Stimulated activated CD8-positive, alpha-beta memory T cell treated with anti-CD3 and anti-CD28 coated beads, Interleukin-7, amount 100 ng/mL, for 4 hours (primary cell): ENCODE measurements around the gene IKZF2.
"Not testable (repeated sequence)": the region's sequence is repeated elsewhere in the genome, so short reads cannot be mapped to it uniquely, and the experiment has no call there.

Experiments
- DNase-seq, 2 donors: peaks; one replicate each; pipeline ENCODE4 v3.0.0-alpha.2; 2020; ENCODE audit warnings: low read depth in 2 of 2

Gene IKZF2

DNA sequence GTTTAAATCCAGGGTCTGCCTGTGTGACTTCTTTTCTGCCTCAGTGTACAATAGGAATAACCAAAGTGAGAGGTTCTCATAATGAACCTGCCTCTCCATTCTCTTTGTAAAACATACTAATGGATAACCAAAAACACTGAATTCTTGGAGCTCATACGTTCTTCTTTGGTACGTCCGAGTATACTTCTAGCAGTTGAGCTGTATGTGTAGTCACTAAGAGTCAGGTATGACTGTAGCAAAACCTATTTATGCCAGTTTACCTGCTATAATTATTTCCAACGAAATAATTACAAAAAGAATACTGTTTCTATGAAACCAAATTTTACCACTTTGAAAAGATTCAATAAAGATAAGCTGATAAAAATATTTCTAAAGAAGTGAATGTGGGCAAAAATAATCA is 109.2 kb downstream of the IKZF2 start:
- no peak for DNase-seq

DNA sequence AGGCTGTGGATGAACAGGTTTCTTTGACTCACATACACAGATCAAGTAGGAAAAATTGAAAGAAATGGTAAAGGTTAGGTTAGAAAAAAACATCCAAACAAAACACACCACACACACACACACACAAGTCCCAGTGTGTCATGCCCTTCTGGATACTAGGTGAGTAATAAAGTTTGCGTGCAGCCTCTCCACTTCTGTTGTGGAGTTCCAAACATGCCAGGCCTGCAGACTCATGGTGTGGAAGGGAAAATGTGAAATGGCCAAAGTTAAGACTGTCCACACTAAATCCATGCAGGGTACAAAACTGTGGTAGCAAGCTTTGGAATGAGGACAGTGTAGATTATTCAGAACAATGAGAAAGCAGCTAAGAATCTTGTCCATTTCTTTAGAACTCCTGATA is 114.6 kb downstream of the IKZF2 start:
- no peak for DNase-seq

DNA sequence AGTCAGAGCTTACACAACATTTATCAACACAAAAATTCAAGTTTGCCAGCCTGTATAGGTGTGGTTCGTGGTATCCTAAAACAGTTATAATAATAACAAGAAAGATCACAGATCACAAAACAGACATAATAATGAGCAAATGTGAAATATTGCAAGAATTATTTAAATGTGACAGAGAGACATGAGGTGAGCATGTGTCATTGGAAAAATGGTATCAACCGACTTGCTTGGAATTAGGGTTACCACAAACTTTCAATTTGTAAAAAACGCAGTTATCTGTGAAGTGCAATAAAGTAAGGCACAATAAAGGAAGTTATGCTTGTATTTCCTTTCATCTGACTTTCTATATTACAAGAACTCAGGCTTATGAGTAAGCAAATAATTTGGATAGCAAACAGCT is 116.8 kb downstream of the IKZF2 start:
- DNase-seq = no peak

DNA sequence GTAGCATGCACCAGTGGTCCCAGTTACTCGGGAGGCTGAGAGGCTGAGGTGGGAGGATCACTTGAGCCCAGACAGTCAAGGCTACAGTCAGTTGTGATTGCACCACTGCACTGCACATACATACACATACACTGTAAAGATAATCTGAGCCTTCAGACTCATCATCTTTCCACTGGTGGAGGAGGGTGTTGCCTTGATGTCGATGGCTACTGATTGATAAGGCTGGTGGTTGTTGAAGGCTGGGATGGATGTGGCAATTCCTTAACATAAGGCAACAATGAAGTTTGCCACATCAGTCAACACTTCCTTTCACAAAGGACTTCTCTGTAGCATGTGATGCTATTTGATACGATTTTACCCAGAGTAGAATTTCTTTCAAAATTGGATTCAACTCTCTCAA is 118.8 kb downstream of the IKZF2 start:
- DNase-seq = no peak

DNA sequence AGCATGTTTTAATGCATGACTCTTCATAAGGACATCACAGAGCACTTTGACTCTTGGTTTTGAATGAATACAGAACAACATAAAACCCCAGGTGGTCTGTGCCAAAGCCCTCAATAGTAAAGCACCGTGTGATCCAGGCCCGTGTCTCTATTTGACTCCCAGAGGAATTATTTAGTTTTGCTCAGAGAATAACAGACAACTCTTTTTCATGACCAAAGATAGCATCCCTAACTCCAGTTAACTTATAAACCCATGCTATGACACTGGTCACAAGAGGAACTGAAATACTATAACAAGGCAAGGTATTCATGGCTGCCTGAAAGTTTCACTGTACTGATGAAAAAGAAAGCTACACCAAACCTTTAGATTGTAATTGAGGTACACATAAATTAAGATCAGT is 128.4 kb downstream of the IKZF2 start:
- no peak for DNase-seq

DNA sequence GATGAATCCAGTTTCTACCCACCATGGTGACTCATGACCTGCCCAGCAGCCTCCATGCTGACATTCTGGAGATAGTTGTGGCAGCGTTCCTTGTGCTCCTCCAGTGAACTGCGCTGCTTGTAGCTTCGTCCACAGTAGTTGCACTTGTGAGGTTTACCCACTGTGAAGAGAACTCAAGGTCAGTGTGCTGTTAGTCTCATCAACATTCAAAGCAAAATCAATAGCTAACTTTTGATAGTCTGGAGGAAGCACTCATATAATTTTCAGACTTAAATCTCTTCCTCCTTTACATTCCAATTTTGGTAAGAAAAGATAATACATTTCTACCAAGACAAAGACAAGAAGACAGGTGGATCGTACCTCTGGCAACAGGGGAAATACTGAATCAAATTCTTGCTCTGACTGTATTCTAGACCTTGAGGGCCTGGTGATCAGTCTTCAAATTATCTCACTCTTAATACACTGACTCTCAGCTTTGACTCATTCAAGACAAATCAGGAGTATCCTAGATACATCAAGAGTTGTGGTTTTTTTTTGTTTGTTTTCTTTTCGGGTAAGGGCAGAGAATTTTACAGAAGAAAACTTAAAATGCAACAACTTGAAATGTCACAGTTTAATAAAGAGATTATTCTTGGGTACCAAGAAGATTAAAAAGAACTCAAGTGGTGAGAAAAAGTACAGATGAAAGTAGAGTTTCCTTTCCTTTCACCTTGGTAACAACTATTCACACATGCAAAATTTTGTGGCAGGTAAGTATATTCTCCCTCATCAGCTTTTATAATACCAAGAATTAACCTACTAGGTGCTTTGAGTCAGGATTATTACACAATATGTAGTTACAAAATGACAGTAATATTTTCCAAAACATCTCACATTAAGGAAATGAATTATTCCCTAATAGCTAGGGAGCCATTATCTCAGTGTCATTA is 129.2 kb downstream of the IKZF2 start:
- no peak for DNase-seq

DNA sequence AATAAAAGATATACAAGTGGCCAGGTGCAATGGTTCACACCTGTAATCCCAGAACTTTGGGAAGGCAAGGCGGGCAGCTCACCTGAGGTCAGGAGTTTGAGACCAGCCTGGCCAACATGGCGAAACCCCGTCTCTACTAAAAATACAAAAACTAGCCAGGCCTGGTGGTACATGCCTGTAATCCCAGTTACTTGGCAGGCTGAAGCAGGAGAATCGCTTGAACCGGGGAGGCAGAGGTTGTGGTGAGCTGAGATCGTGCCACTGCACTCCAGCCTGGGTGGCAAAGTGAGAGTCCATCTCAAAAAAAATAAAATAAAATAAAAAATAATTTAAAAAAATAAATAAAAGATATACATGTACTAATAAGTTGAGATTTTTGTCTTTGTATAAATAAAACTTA is 130.5 kb downstream of the IKZF2 start:
- not testable (repeated sequence) for DNase-seq

DNA sequence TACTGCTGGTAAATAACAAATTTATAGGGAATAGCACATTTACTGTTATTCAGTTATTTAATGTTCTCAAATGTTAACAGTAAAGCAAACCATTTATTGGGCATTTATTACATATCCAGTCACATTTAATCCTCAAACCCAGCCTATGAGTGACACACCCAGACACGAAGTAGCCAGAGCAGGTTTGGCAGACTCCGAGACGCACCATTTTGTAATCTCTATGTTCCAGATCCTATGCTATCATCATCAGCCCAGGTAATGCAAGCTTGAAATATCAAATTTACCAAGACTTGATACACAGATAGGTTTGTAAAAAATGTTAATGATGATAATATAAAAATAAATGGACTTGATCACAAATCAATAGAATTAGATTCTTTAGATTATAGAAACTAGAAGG is 131.1 kb downstream of the IKZF2 start:
- DNase-seq = no peak

DNA sequence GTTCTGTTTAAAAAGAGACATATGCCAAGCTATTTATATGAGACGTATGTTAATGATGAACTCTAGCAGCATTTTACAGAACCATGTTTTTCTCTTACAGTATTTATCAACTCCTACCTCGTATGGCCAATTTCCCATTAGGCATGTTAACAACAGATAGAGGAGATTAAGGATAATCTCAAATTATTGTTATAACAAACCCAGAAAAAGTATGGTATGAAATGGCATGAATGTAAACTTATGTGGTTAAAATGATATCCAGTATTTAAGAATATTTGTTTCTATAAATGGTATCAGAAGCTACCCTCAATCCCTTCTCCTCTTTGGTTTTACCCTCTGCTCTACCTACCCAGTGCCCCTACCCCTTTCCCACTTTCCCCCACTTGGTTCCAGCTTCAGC is 132.0 kb downstream of the IKZF2 start:
- no peak for DNase-seq

DNA sequence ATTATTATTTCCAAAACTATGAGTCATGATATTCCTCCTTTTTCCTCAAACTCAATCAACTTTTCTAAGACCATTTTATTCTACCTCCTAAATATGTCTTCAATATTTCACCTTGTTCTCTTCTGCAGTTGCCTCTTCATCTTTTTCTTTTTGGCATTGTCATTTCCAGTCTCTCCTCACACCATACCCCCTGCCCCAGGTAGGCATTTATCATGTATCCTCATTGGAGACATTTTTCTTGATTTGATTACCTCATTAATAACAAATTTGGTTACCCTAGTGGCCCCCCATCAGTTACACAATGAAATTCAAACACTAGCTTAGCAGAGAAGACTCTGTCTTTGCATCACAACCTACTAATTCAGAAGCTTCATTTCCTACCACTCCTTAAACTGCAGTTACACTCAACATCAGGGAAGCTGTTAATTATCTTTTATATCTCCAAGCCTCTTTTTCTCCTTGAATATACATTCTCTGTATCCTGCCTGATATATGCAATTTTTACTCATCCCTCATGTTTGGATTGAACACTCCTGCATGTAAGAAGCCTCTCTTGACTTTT is 133.0 kb downstream of the IKZF2 start:
- DNase-seq = no peak

DNA sequence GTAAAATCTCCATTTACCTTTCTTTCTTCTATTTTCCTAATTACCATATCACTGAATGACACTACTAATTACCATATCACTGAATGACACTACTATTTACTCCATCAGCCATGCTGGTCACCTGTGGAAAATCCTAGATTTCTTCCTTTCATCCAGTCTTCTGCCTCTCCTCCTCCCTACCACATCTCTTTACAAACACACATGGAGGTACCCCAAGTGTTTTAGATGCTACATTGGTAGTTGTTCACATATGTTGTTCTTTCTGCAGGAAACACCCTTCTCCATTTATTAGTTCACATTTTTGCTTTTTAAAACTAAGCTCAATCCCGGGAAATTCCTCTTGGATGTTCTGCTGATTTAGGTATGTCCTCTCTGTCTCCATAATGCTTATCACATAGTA is 134.0 kb downstream of the IKZF2 start:
- DNase-seq = no peak

DNA sequence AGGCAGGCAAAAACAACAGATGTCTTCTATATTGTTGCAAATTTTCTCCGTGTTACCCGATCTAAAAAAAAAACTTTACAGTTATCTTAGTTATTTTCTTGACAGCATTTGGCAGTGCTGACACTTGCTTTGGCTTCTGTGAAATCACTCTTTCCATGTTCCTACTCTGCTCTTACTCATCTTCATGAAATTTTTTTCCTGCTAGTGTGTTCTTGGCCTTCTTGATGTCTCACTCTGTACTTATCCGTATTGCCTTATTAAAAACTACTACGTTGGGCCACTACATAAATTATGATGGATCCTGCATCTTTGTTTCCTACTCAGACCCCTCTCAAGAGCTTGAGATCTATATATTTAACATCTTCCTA is 134.4 kb downstream of the IKZF2 start:
- no peak for DNase-seq

DNA sequence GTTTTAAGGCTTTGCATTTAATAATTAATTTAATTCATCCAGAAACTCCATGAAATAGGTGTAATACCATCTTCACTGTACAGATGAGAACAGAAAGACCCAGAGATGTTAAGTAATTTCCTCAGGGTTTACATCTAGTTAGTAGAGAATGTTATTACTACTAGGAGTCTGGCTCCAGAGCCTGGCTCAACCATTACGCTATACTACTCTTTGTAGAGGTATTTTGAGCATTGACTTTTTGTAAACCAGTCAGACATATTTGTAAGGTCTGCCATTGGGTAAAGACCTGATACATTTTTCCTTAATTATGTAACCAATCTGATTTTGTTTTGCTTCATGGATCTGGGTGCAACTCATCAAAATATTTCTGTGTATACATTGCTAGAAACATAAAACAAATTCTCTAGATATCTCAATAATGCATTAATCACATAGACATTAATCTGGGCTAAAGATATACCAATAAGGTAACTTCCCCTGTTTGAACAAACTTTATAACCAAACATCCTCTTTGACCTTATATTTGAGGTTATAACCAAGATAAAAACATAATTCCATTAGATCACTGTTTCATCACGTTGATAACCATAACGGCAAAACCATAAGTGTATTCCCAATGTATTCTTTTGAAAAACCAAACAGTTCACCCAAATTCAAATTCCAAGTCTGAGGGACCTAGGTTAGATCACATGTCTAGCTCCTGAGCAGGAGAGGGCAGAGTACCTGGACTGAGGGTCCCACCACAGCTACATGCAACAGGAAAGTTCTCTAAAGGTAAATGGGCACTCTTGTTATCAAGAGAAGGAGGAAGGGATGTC is 135.0 kb downstream of the IKZF2 start:
- DNase-seq = no peak

DNA sequence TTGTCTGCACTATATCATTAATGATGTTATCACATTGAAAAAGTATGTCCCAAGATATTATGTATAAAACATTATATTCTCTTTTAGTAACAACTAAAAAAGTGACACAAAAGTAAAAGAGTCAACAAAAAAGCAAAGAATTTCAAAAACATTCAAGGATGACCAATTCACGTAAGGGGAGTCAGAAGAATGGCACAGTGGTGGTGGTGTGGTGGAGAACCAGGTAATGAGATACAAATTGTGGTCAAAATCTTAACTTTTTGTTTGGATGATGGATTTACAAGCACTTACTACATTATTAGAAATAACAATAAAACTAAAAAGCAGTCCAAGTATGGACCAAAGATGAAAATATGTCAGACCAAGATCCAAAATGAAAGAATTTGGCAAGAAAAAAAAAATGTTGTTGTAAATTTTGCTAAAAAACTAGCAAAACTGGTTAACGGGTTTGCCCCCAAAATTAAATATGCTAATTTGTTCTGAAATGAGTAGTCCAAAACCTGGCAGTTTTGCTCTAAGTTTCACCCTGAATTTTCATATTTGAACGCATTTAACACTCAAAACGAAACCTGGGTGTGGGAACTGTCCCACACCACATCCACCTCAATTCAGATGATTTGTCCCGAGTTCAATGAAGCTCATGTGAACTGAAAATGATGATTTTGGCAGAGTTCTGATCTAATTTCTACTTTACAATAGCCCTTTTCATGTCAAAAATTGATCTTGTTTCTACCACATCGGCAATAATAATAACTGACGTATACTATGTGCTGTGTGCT is 135.8 kb downstream of the IKZF2 start:
- DNase-seq = no peak

DNA sequence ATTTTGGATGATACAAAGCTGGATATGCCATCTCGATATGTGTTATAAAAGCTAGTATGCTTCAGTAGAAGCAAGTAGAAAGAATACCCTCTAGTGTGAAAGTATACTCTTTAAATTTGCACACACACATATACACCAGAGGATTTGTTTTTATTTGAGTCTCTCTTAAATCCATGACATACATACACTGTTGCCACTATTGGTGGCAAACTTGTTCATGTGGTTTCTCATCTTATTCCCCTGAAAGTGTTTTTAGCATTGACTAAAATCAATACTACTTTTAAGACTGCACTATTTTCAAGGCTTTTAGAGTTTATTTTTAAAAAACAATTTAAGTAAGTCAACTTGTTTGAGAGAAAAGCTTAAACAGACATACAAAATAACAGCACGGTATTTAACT is 137.4 kb downstream of the IKZF2 start:
- no peak for DNase-seq

DNA sequence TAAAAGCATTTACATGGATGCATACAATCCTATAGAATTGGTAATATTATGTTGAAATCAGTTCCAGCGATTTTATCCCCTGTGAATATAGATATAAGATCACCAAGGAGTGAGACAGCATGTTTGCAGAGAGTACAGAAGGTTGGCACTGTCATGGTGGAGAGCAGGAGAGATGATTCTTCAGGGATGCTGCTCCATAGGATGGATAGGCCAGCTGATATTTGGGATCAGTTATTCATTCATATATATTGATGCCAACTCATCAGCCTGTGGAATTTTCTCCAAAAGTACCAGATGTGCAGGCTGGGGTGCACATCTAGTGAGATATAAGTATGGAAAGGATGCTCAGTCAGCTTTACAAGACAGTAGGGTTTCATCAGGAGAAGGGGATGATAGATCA is 139.9 kb downstream of the IKZF2 start:
- no peak for DNase-seq

DNA sequence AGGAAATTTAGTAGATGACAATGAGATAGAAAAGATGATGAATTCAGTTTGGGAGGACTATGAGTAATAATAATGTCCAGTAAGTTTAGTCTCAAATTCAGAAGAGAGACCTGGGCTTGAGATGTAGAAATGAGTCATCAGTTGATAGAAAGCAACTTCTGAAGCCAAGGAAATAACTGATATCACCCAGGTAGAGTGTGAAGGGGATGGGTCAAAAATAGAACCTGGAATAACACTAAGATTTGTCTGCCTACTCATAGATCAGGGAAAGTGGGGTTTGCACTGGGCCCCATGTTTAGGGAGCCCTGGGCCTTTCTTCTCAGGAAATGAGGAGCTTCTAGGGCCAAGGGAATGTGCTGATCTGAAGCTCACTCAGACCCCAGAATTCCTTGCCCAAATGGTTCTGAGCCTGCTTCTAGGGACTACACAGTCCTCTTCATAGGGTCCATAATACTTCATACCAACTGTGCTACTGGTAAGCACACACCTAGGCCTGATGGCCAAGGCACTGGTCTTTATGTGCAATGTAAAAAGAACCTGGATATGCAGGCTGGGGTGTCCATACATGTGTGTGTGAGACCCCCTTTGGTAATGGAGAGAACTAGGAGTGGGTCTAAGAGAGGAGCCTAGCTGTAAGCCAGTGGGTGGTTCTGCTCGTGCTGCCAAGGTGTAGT is 141.2 kb downstream of the IKZF2 start:
- no peak for DNase-seq

DNA sequence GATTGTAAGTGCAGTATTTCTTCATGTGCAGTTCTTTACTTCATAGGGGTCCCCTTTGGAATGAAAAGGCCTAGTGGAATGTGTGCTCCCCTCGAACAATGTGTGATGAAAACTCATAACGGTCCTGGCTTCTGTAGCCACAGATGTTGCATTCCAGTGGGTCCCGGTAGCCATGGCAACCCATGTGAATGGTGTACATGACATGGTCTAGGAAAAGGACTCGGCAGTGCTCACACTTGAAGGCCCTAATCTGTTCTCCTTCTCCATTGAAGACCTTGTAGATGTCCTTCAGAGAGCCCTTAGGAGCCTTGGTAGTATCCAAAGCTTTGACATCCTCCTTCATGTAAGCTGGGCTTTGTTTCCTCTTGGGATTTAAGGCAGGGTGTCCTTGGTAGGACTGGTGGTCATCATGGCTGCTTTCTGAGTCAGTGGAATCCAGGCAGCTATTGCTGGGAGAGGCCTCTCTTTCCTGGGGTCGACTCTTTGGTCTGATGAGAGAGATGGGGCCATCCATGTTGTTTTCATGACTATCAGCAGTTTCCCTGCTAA is 144.0 kb downstream of the IKZF2 start:
- DNase-seq = no peak

DNA sequence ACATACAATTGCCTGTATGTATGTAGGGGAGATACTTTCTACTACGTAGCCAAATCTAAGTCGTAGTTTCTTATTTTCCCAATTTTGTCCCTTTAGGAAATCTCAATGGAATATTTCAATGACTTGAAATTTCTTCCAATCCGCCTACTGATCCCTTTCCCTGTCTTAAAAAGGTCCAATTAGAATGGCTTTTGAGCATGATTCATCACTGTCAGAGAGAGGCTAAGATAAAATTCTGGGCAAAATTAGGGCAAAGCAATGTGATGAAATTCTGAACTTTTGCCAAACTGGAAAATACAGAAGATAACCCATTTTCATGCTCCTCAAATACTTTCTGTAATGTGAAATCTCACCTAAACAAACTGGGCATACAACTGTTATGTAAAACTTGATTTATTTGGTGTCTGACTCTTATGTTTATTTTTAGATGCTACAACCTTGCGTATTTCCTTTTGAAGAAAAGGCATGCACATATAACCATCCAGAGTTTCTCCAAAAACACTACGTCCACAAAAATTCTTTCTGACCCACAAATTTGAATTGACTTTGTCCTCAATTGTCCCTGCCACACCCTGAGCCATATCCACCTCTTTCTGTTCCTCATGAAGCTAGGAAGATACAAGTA is 147.1 kb downstream of the IKZF2 start:
- no peak for DNase-seq

DNA sequence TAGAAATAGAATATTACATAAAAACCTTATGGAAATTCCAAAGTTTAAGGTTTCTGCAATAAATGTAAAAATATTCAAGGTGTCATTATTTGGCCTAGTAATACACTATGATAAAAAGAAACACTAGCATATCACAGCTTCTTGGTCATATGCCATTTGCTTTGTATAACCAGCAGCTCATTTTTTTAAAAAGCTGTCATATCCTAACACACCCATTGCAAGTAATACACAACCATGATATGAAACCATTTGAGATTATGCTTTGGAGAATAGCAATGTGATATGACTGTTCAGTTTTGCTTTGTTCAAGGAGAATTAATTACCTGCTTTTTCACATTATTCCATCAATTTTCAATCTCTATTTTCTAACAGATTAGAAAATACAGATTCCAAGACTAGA is 149.0 kb downstream of the IKZF2 start:
- no peak for DNase-seq
